HG02981 (cell line): ENCODE data around the gene SNTG2.

Experiments used
- ATAC-seq: cut with Tn5 transposase; IDR thresholded peaks from one replicate; pipeline ENCODE4 v1.9.1; 2021; ENCODE audit warnings: mild to moderate bottlenecking, moderate library complexity; ENCODE audit not compliant: unreplicated experiment

SNTG2 gene

DNA sequence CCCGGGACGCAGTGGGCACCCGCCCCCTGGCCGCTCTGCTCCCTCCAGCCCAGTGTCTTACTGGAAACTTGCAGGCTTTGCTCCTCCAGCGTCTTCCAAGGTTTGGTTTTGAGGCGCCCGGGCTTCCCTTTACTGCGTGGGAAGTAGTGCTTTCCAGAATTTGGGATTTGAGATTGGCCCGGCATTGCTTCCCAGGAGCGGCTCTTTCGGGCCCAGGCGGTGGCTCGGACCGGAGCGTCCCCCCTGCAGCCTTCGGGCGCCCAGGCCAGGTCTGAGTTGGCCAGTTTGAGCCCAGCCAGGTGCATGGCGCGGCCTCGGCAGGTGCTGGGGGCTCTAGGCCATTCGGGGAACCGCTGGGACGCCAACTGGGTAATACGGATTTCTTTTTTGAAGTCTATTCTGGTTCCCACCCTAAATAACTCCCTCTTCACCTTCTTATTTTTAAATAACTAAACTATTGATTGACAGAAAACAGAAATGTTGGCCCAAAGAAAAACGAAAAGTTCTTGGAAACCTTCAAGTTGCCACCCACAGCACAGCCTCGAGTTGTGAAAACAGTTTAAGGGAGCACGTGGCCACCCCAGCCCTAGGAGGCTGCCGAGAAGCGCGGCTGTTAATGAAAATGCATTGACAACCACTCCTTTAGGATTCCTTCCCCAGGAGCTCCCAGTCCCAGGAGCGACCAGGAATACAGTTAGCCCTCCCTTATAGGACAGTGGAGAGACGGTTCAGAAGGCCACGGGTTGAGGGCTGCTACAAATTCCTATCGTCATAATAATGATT, 766 bp downstream of the SNTG2 start:
- ATAC-seq, result no peak

DNA sequence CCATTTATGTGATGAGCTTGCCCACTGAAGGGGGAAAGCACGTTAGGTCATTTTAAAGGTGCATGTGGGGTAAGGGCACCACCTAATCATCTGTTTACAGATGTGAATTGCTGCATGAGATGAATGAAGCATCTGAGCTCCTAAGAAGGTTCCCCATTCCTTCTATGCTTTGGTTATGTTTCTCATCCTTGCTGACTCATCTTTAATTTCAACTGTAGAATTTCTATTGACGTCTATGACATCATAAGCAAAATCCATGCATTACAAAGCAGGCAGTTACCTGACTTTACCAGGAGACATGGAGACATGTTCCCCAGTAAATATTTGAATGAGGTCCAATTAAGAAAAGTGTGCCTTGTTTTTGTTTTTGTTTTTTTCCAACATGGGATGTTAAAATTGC, 2.8 kb downstream of the SNTG2 start:
- no peak for ATAC-seq

DNA sequence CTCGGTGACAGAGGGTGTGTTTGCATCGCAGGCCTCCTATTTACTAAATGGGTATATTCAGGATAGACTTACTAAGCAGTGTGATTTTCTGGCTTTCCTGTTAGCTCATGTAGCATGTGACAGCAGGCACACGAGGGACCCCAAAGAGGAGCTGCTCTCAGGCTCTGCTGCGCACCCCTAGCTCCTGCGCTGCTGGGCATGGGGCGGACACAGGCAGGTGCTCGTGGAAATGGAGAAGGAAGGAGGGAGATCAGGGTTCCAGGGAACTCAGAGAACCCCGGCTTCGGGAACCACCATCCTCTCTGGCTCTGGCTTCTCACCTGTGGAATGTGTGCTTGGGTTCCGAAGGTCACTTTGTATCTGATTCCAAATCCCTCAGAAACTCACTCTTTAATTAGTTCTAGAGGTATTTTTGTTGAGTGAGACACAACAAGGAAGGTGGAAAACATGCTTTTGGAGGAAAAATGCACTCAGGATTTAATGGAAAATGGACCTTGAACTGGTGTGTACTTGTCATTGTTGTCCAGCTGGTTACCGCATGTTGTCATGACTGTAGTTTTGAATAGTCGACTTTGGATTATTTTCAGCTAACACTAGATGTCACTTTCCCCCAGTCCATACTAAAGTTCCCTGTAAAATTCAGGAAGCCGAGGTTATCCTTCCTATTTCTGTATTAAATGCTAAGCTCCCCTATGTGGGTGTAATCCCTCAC, 3.5 kb downstream of the SNTG2 start:
- no peak for ATAC-seq

- no peak for ATAC-seq
These were observed 4.0 kb downstream of the SNTG2 start for GRCh38 chr2:954687-955000.

- ATAC-seq, result no peak
These were observed 5.4 kb downstream of the SNTG2 start for GRCh38 chr2:955829-956731.

DNA sequence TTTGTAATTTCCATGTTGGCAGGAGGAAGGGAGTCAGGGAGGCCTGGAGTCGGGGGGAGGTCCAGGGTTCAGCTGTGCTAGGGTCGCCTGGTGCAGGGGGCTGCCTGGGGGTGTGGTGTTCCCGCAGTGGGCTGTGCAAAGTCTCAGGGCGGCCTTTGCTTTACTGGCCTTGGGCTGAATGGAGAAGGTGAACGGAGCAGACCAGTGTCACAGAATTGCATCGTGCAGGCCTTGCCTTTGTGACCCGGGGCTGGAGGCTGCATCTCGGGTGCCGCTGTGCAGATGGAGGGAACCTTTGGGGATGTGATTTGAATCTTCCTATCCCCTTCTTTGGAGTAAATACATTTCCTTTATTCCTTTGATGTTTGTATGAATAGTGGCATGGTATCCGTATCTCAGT, 8.8 kb downstream of the SNTG2 start:
- ATAC-seq, result no peak

DNA sequence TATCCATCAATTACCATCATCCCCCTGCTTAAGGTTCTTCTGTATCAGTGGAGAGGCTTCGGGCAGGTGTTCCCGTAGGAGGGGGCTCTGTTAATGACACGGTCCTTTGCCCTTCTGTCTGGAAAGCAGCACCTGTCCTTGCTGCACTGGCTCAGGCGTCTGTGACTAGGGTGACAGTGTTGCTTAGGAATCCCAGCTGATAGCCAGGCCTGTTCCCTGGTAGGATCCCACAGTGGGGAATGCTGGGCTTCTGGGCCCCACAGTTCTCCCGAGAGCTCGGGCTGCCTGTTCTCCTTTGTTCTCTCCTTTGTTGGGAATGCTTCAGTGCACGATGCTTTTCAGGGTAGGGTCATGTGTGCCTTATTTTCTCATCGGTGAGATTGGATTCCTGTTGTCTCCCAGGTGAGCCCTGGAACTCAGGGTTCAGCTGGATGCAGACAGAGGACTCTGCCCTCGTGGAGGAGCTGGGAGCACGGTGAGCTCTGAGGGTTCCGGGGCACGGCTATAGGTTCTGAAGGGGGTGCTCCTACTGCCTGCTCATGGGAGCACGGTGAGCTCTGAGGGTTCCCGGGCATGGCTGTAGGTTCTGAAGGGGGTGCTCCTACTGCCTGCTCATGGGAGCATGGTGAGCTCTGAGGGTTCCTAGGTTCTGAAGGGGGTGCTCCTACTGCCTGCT, 9.6 kb downstream of the SNTG2 start:
- no peak for ATAC-seq

DNA sequence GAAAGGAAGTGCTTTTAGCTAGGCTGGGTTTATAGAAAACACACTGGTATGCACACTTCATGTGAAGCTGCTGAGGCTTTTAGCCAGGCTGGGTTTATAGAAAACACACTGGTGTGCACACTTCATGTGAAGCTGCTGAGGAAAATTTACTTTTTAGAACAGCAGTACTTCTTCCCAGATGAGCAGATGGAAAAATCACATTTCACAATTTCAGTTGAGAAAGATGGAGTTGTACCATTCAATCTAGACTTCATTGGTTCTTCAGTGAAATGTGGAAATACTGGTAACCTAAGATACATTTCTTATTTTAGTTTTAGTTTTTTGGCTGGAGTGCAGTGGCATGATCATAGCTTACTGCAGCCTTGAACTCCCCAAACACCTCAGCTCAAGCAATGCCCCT, 11.1 kb downstream of the SNTG2 start:
- no peak for ATAC-seq

DNA sequence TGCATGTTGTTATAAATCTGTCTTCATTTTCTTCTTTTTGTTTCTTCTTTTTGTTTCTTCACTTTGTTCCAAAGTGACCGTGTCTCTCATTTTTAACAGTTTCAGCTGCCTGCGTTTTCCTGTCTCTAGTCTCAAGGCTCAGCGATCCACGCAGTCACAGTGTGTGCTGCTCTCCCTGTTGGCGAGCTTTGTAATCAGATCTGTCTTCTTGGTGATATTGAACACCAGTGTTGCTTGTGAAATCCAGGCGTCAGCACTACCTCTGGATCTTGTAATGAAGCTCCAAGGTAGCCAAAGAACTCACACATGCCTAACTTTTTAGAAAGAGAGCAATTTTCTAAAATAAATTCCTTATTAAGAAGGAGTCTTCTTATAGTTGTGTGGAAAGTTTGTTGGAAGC, 13.2 kb downstream of the SNTG2 start:
- no peak for ATAC-seq

GRCh38 chr2:964562-964961, 13.9 kb downstream of the SNTG2 start:
- ATAC-seq, result no peak

DNA sequence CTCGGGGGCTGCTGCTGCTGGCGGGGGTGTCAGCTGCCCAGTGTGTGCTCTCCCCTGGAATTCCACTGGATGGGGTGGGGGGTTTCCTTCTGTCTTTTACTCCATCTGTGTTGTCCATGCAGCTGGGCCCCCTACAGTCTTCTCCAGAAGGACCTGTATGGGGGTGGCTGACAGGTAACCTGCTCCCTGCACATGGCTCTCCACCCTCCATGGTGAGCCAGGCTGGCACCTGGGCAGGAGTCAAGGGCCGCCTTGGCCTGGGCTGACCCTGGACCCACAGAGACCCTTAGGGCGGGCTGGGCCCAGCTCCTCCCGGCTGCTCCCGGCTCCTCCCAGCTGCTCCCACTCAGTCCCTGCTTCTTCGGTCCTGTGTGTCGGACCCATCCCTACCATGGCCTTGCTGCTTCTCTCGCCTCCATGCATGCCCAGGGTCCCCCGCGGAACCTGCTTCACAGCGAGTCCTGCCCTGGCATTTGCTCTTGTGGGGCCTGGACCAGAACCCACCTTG, 15.0 kb downstream of the SNTG2 start:
- no peak for ATAC-seq

- no peak for ATAC-seq
These were observed 22.5 kb downstream of the SNTG2 start for GRCh38 chr2:973129-973528.

DNA sequence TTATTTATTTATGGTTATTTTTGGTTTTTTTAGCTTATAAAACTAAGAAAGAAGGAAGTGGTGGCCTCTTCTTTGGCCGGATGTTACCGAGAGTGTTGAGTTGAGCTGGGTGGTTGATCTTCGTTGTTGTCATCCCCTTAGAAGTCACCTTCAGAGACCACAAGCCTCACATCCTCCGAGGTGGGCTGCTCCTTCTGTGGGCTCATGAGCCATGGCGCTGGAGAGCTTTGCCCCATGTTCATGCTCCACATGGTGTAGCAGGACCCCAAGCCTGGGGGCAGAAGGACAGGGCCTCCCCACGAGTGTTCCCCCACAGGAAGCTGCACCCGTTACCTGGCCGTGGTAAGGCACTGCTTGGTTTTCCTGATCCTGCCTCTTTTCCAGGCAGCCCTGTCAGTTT, 23.4 kb downstream of the SNTG2 start:
- ATAC-seq, result peak; percentile 73

GRCh38 chr2:974502-974901, 23.9 kb downstream of the SNTG2 start:
- ATAC-seq, result peak; percentile 14

GRCh38 chr2:975095-975494, 24.4 kb downstream of the SNTG2 start:
- ATAC-seq, result no peak

DNA sequence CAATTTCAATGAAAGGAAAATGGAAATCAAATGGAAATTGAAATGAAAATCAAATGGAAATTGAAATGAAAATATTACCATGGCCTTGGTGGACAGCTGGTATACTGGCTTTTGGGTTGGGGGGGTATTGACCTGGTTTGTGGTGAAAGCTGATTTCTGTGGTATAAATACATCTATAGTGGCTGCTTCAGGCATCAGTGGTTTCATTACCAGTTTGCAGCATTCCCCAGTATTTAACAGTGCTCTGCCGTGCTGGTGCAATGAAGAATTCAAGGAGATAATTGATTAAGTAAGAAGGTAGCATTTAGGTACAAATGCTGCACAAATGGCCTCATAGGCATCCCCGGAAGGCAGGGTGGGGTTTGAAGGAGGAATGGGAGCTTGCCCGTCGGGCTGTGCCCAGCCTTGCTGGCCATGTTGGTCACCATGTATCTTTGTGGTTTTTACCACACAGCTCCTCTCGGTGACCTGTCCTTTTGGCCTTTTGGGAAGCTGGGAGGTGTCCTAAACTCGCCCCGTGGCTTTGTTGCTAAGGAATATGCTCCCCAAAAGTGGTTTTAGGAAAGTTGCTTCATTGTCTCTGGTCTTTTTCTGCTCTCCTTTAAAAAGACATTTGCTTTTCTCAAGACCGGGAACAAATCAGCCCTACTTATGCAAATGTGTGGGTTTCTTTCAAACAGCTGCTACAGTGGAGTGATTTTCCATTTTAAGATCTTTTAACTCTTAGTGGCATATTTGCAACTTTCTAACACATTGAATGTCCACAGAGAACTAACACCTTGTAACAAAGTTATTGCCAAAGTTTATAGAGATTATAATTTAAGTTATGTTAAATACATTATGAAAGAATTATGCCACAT, 28.6 kb downstream of the SNTG2 start:
- no peak for ATAC-seq

DNA sequence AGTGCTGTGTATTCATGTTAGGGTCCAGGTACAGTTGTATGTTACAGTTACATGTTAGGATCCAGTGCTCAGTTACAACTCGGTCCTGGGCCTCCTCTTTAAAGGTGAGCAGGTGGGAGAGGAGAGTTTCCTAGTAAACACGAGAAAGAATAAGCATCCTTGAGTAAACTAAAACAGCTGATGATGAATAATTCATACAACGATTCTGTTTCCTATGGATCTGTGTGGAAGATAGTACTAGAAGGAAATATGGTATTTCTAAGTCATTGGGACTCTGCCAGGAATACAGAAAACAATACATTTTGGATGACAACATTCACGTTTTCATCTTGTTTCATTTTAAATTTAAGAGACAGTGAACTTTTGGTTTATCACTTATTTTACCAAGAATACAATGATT, 29.5 kb downstream of the SNTG2 start:
- no peak for ATAC-seq

DNA sequence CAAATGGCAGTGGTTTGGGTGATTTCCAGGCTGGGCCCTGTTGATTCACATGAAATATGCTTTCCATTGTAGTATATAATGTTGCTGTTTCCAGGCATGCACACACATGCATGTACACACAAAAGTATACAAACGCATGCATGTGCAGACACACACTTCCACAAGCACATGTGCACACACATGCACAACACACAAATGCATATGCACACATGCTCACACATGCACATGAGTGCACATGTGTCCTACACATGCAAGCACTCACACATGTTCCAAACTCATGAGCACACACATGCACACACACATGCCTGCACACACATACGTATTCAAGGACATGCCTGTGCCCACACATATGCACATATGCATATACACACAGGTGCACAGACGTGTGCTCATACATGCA, 30.6 kb downstream of the SNTG2 start:
- ATAC-seq, result no peak

- ATAC-seq, result no peak
These were observed 31.1 kb downstream of the SNTG2 start for GRCh38 chr2:981759-982158.

DNA sequence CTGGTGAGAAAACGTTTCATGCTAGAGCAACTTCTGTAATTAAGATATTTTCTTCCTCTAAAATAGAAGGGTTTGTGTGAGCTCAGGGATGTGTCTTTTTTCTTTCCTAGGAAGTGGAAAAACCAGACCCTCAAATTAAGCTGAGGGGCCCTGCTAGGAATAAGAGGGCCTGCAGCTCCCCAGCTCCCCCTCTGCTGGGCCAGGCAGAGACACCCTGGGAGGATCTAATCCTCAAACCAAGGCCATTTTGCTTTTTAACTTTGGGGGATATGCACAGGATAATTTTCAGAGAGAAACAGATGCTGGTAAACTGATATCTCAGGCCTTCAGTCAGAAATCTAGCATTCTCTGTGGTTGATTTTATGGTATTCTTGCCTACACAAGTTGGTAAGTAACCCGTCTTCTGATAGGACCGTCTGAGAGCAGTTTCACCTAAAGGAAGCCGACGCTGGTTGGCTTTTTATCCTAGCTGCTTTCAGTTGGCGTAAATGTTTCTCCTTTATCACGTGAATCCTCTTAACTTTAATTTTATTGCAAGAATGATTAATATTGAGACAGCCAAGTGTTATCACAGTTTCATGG, 34.8 kb downstream of the SNTG2 start:
- ATAC-seq, result no peak
